GM18858 (cell line): ENCODE measurements around the gene DHRS9.

Source experiments
- ATAC-seq: cut with Tn5 transposase; IDR thresholded peaks from one replicate; pipeline ENCODE4 v1.9.1; 2021; ENCODE audit not compliant: unreplicated experiment

Gene DHRS9

GRCh38 chr2:169093535-169093934 lies 24.2 kb downstream of the DHRS9 start:
- ATAC-seq, result no peak

- no peak for ATAC-seq
These were observed 25.3 kb downstream of the DHRS9 start for GRCh38 chr2:169094676-169095075.

- no peak for ATAC-seq
These were observed 26.3 kb downstream of the DHRS9 start for GRCh38 chr2:169095621-169096105.

- ATAC-seq, result no peak
These were observed 35.5 kb downstream of the DHRS9 start for GRCh38 chr2:169104848-169105247.

GRCh38 chr2:169105476-169105875 lies 36.1 kb downstream of the DHRS9 start:
- no peak for ATAC-seq

- ATAC-seq, result no peak
These were observed 36.8 kb downstream of the DHRS9 start for GRCh38 chr2:169106134-169106533.

- no peak for ATAC-seq
These were observed 37.5 kb downstream of the DHRS9 start for GRCh38 chr2:169106563-169107545.

- ATAC-seq, result peak; percentile 87
These were observed 38.3 kb downstream of the DHRS9 start for GRCh38 chr2:169107645-169108044.

GRCh38 chr2:169108099-169108884 lies 38.9 kb downstream of the DHRS9 start:
- ATAC-seq, result no peak

- ATAC-seq, result peak; percentile 42
These were observed 40.4 kb downstream of the DHRS9 start for GRCh38 chr2:169109502-169110409.

- no peak for ATAC-seq
These were observed 41.1 kb downstream of the DHRS9 start for GRCh38 chr2:169110419-169110818.

GRCh38 chr2:169110916-169111315 lies 41.6 kb downstream of the DHRS9 start:
- no peak for ATAC-seq

GRCh38 chr2:169112841-169113240 lies 43.5 kb downstream of the DHRS9 start:
- ATAC-seq, result no peak

- no peak for ATAC-seq
These were observed 44.7 kb downstream of the DHRS9 start for GRCh38 chr2:169114056-169114455.

GRCh38 chr2:169116327-169116726 lies 47.0 kb downstream of the DHRS9 start:
- no peak for ATAC-seq

GRCh38 chr2:169116993-169117392 lies 47.6 kb downstream of the DHRS9 start:
- no peak for ATAC-seq

- ATAC-seq, result no peak
These were observed 48.7 kb downstream of the DHRS9 start for GRCh38 chr2:169118060-169118459.

GRCh38 chr2:169119123-169119760 lies 49.9 kb downstream of the DHRS9 start:
- ATAC-seq, result no peak

GRCh38 chr2:169119851-169120250 lies 50.5 kb downstream of the DHRS9 start:
- no peak for ATAC-seq

- ATAC-seq, result no peak
These were observed 60.4 kb downstream of the DHRS9 start for GRCh38 chr2:169129703-169130243.
